A673 (cell line): ENCODE results near the gene CDH26. TPM values are rescaled to one million over a fixed set of nuclear protein-coding genes. Genes with fewer than 3 reads are reported as not detected.

Experiments
- BruUV-seq: library from RNA; stranded (reverse); fragments of 400-500 nt; replicated peaks from 2 replicates; lab custom pipeline; 2021; lab: Mats Ljungman, UMichigan
- CTCF ChIA-PET: fragments of 300-600 bp; sonication (Branson Sonifier 250); formaldehyde crosslinking; loops from one replicate; lab custom pipeline; 2022; ENCODE audit warnings: antibody characterized with exemption; lab: Charles Lee
- POLR2A ChIA-PET: fragments of 300-600 bp; sonication (Branson Sonifier 250); formaldehyde crosslinking; loops from one replicate; lab custom pipeline; 2022; ENCODE audit warnings: antibody characterized with exemption; ENCODE audit not compliant: low non-redundant PET; lab: Charles Lee
- DNase-seq: peaks from one replicate; pipeline ENCODE4 v3.0.0-alpha.2; 2015; ENCODE audit warnings: low spot score
- H3K27ac ChIP-seq: fragments of 200-600 bp; sonication (generic); 2 replicates; pipeline ENCODE4 v1.5.1; 2016; ENCODE audit warnings: mixed run types, low read depth, mild to moderate bottlenecking, mixed read lengths, antibody characterized with exemption, low read length; ENCODE audit not compliant: poor library complexity, severe bottlenecking
- H3K27me3 ChIP-seq: fragments of 200-600 bp; sonication (generic); replicated peaks from 2 replicates; pipeline ENCODE4 v1.6.1; 2017; ENCODE audit warnings: mixed run types, low read depth, mild to moderate bottlenecking, mixed read lengths, antibody characterized with exemption, low read length; ENCODE audit not compliant: insufficient read depth, poor library complexity
- H3K36me3 ChIP-seq: fragments of 200-600 bp; sonication (generic); 2 replicates; pipeline ENCODE4 v1.6.1; 2016; ENCODE audit warnings: mixed run types, mild to moderate bottlenecking, mixed read lengths, antibody characterized with exemption, low read length; ENCODE audit not compliant: insufficient read depth, poor library complexity, severe bottlenecking
- H3K4me1 ChIP-seq: fragments of 200-600 bp; sonication (generic); 2 replicates; pipeline ENCODE4 v1.6.1; 2017; ENCODE audit warnings: mixed run types, mild to moderate bottlenecking, mixed read lengths, antibody characterized with exemption, low read length; ENCODE audit not compliant: insufficient read depth, poor library complexity, severe bottlenecking
- H3K4me3 ChIP-seq: fragments of 200-600 bp; sonication (generic); 2 replicates; pipeline ENCODE4 v1.5.1; 2016; ENCODE audit warnings: low read depth, mixed run types, mild to moderate bottlenecking, mixed read lengths, low read length; ENCODE audit not compliant: poor library complexity, severe bottlenecking
- H3K9me3 ChIP-seq: fragments of 200-600 bp; sonication (generic); 2 replicates; pipeline ENCODE4 v1.6.1; 2016; ENCODE audit warnings: mixed run types, low read depth, mild to moderate bottlenecking, mixed read lengths, antibody characterized with exemption, low read length; ENCODE audit not compliant: poor library complexity, severe bottlenecking
- EZH2 ChIP-seq: fragments of 200-600 bp; sonication (generic); IDR thresholded peaks from 2 replicates; pipeline ENCODE4 v1.6.1; 2017; ENCODE audit warnings: borderline replicate concordance, low read depth, mild to moderate bottlenecking, mixed read lengths, antibody characterized with exemption, low read length; ENCODE audit not compliant: poor library complexity, severe bottlenecking
- intact Hi-C: fragments of 100-400 bp; cut with micrococcal nuclease; formaldehyde crosslinking; loops from one replicate; pipeline ENCODE4 v1.10.0; 2022; ENCODE audit not compliant: unreplicated experiment
- total RNA-seq: library from RNA; stranded (reverse); gene quantifications from 2 replicates; pipeline ENCODE4 v1.2.3, GENCODE V29; 2021
- TF ChIP-seq, protein P1 (sequence below): fragments of 300-800, 200-600 bp; sonication (generic); conservative IDR thresholded peaks from 2 replicates; pipeline ENCODE4 v1.5.1; 2017; ENCODE audit warnings: low read depth, mild to moderate bottlenecking, antibody characterized with exemption, low read length, moderate library complexity, mixed read lengths

CDH26 gene
- total RNA-seq, 1 experiment from 2014 or later, result 0.58 TPM

DNA sequence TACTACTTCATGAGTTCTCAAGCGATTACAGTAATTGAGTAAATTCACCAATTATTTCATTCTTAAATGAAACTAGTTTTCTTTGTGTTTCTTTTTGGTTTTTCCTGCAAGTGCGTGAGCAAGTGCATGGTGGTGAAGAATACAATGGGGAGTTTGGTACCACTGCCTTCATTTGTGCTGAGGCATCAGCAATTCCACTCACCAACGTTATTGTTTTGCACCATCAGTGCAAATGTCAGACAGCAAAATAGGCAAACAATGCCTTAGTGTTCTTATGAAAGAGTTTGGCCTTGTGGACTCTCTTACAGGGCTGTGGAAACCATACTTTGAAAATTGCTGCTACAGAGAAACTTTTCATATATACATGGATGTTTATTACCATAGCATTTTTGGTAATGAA is 8.2 kb downstream of the CDH26 start:
- POLR2A ChIA-PET, result no interaction called here
- Histone ChIP-seq H3K4me3 (no peak overlapping the region), H3K36me3 (no peaks in the 10 kb centered on the region), H3K4me1 (no peaks in the 10 kb centered on the region), H3K9me3 (no peaks in the 10 kb centered on the region), H3K27me3 (no peaks in the 10 kb centered on the region), H3K27ac (no peak overlapping the region)
- CTCF ChIA-PET, result no interaction called here
- TF ChIP-seq, protein P1, sequence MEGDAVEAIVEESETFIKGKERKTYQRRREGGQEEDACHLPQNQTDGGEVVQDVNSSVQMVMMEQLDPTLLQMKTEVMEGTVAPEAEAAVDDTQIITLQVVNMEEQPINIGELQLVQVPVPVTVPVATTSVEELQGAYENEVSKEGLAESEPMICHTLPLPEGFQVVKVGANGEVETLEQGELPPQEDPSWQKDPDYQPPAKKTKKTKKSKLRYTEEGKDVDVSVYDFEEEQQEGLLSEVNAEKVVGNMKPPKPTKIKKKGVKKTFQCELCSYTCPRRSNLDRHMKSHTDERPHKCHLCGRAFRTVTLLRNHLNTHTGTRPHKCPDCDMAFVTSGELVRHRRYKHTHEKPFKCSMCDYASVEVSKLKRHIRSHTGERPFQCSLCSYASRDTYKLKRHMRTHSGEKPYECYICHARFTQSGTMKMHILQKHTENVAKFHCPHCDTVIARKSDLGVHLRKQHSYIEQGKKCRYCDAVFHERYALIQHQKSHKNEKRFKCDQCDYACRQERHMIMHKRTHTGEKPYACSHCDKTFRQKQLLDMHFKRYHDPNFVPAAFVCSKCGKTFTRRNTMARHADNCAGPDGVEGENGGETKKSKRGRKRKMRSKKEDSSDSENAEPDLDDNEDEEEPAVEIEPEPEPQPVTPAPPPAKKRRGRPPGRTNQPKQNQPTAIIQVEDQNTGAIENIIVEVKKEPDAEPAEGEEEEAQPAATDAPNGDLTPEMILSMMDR, result no peak
- intact Hi-C loops, result no loop called here
- no TSS peak for BruUV-seq
- no peak for DNase-seq

DNA sequence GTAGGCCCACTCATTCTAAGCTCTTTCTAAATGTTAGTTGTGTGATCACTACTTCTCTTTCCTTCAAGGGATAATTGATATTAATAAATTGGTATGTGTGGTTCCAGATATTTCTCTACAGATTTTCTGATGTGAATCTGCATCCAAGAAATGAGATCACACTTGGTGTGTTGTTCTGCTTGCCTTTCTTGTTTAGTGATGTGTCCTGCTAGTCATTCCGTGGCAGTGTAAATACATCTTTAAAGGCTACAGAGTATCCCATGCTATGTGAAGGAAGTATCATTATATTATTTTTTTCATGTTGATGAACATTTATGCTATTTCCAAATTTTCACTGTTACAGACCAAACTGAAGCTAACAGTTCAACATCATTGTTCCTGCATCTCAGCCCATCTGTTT is 13.2 kb downstream of the CDH26 start:
- Histone ChIP-seq H3K4me3 (no peak overlapping the region), H3K4me1 (no peaks in the 10 kb centered on the region), H3K27ac (no peak overlapping the region), H3K9me3 (no peaks in the 10 kb centered on the region), H3K36me3 (no peaks in the 10 kb centered on the region), H3K27me3 (no peaks in the 10 kb centered on the region)
- POLR2A ChIA-PET, result no interaction called here
- no TSS peak for BruUV-seq
- no peak for DNase-seq
- CTCF ChIA-PET, result no interaction called here
- TF ChIP-seq, protein P1, result no peak
- intact Hi-C loops, result no loop called here

DNA sequence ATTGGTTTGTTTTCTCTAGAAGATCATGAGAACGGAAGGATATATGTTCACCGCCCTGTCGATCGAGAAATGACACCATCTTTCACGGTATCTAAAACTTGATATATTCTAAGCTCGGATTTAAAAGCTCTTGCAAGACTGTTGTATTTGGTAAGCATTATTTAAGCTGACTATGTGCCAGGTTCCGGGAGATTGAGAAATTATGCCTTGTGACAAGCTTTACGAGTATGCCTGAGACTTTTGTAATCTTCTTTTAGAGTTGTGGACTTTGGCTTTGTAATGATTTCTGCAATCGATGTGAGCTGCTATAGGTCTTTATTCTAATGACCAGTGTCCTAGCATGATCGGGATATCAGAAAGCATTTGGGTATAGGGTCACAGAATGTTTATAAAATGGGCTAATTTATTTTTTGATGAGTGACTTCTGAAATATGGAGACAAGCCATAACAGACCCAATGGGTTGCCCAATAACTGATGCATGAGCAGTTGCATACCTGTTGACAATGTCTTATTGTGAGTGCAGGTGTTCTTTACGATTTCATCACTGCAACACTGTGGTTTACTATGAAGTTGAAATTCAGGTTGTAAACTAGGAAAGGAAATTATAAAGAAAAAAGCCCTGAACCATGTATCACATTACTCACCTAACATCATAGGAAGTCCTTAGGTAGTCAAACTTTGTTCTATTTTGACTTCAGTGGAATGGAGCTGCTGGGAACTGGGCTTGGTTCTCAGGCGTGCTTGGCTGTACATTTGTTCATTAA is 14.0 kb downstream of the CDH26 start:
- no peaks in the 10 kb centered on the region for H3K9me3 ChIP-seq
- no TSS peak for BruUV-seq
- no peak for TF ChIP-seq EZH2
- TF ChIP-seq, protein P1, result no peak
- POLR2A ChIA-PET, result no interaction called here
- no peak overlapping the region for H3K27ac ChIP-seq
- no peak overlapping the region for H3K4me3 ChIP-seq
- H3K27me3 ChIP-seq, result no peaks in the 10 kb centered on the region
- intact Hi-C loops, result no loop called here
- DNase-seq, result no peak
- CTCF ChIA-PET, result no interaction called here
- H3K4me1 ChIP-seq, result no peaks in the 10 kb centered on the region
- no peaks in the 10 kb centered on the region for H3K36me3 ChIP-seq
